ENCODE data around the gene GNAQ.

GRCh38 chr9:77975036-77975435 lies 56.6 kb downstream of the GNAQ start:
- TF ChIP-seq EZH2 (IDR thresholded peaks at IDR 0.05; ENCODE audit: borderline replicate concordance, low read length) = no peak
- TF ChIP-seq CTCF (conservative IDR thresholded peaks at IDR 0.05 in 1 of 2, IDR thresholded peaks at IDR 0.05 in 1 of 2; ENCODE audit: extremely low read depth in 1 of 2, insufficient read depth in 1 of 2, low read depth in 1 of 2, low read length in 2 of 2) = no peak
